HG03432 (cell line): ENCODE measurements around the gene COL23A1.

Experiments used
- ATAC-seq: cut with Tn5 transposase; IDR thresholded peaks from one replicate; pipeline ENCODE4 v1.9.1; 2021; ENCODE audit warnings: mild to moderate bottlenecking, moderate library complexity; ENCODE audit not compliant: unreplicated experiment

COL23A1 gene

DNA sequence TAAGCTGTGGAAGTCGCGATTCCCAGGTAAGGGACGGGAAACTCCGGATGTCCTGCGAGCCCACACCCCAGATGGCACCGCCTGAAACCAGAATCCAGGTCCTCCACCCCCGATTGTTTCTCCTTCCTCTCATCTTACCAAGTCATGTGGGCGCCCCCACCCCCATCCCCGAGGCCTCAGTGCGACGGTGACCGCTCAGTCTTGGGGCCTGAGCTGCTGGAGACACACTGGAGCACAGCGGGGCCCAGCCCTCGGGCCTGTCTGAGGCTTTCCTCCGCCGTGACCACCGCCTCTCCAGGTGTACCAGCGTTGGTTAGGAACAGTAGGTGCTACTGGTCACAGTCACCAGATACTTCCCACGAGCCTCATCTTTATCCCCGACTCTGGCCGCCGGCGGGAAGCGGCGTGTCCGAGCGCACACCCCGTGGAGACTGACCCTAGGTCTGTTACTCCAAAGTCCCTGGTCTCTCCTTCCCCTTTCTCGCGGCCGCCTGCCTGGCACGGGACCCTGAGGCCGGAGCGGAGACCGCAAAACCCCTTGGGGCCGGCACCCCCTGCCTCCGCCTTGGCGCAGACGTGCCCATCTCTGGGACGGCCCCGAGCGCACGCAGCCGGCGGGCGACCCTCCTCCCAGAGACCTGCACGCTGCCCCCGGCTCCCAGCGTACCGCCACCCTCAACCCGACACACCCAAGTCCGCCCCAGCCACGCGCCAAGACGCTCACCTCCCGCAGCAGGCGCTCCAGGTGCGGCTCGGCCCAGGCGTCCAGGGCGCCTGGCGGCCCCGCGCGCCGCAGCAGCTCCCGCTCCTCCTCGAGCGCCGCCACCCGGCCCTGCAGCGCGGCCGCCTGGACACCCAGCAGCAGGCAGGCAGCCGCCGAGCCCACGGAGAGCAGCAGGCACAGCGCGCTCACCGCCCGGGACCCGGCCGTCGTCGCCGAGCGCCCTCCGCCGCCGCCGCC lies 733 bp downstream of the COL23A1 start:
- no peak for ATAC-seq

DNA sequence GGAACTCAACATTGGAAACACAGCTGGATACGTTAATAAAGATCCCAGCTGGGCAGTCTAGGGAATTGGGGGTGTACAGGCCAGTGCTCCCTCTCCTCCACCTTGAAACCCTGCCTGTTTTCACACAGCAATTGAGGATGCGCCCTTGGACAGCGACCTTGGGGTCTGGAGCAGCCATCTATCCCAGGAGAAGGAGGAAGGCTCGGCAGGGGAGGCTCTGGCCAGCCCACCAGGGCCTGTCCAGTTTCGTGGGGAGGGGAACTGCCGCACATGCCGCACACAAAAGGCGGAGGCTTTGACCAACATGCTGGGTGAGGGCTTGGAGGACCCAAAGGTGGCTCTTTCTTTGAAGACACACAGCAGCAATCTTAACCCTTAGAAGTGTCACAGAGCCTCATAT lies 1.4 kb downstream of the COL23A1 start:
- ATAC-seq = no peak

DNA sequence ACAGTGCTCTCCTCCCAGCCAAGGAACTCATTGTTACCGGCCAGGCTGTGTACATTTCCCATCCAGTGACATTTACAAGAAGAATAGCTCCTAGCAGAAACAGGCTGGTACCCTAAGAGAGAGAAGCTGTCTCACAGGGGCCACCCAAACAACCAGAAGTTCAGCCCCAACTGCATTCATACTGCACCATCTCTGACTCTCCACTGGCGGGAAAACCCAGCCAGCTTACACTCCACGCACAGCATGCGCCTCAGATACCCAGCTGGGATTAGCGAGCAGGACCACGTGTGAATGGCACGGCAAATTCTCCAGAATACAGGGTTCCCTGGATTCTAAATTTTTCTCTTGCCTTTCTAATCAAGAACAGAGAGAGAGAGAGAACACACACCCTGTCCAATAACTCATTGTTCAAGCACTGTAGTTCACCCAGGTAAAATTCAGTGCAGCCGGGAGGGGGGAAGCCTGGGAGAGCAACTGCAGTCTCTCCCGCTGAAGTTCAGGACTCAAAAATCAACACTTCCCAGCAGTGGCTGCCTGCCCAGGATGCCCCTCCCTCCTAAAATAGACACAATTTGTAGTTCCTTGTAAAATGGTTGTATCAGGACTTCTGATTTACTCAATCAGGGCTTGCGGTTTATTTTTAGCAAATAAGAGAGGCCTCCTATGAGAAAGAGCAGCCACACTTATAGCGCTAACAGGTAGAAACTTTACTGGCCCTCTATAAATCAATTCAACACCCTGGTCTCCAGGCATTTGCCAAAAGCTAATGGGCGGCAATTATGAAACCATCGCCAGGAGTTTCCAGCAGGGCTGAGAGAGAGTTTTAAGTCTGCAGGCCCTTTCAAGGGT lies 2.2 kb downstream of the COL23A1 start:
- ATAC-seq = no peak

DNA sequence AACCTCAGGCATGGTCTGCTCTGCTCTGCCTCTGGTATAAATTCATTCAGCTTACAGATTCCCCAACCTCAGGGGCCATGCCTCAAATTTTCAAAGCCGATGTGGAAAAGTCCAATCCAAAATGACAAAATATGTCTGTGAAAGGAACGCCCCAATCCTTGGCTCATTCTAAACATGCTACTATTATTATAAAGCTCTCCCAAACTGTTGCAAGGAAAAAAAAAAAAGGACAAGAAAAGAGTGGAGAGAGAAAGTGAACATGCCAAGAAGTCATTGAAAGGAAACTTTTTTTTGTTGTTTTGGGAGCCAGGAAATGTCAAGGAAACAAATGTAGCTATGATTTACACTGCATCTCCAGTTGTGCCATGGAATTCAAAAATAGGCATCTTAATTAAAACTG lies 3.8 kb downstream of the COL23A1 start:
- ATAC-seq = no peak

DNA sequence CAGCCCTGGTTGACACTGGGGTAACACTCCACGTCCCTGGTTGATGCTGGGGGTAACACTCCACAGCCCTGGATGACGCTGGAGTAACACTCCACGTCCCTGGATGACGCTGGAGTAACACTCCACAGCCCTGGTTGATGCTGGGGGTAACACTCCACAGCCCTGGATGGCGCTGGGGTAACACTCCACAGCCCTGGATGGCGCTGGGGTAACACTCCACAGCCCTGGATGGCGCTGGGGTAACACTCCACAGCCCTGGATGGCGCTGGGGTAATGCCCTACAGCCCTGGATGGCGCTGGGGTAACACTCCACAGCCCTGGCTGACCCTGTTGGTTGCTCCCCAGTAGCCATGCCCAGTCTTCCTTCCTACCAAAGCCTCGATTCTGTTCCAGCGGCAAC lies 4.8 kb downstream of the COL23A1 start:
- ATAC-seq = peak; percentile 81

DNA sequence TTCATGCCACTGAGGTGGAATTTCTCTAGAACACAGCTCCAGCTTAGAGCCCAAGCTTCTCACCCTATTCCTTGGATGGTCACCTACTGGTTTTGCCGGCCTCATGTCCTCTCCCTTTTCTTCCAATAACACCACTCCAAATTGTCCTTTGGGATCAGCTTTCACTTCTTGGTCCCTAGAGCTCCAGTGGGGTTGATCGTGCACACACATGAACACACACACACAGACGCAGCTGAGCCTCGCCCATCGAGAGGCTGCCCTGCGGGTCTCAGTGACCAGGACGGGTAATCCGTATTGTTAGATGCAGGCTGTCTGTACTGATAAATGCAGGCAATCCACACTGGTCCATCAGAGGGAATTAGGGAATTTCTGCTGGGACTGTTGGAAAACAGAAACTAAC lies 6.9 kb downstream of the COL23A1 start:
- no peak for ATAC-seq

DNA sequence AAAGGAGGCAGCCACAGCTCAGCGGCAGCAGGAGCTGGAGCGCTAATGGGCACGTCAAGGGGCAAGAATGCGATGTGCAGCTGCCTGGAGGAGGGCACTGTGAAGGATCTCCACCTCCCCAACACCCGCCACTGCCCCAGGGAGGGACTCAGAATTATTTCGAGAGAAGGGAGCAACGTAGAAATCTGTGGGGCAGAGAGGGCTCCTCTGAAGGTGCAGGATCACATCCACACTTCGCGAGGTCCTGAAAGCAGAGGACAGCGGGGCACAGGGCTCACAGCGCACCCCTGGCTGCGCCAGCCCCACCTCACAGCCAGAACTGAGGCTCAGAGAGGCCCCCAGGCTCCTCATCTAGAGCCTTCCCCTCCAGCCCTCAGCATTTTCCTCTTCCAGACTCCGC lies 7.9 kb downstream of the COL23A1 start:
- no peak for ATAC-seq

DNA sequence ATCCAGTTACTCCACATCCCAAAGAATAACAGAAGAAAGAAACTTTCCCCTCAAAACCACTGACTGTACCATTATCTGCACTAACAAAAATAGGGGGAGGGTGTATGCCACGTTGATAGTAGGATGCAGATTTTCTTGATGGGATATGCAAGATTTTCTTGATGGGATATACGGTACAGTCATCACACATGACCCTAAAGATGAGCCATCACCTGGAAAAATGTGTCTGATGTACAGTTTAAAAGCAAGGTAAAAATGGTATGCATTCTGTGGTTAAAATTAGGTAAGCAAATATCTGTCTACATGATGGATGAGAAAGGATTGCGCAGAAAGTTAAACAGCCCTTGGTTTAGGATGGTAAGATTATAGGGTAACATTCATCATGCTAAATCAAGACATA lies 8.6 kb downstream of the COL23A1 start:
- ATAC-seq = no peak

DNA sequence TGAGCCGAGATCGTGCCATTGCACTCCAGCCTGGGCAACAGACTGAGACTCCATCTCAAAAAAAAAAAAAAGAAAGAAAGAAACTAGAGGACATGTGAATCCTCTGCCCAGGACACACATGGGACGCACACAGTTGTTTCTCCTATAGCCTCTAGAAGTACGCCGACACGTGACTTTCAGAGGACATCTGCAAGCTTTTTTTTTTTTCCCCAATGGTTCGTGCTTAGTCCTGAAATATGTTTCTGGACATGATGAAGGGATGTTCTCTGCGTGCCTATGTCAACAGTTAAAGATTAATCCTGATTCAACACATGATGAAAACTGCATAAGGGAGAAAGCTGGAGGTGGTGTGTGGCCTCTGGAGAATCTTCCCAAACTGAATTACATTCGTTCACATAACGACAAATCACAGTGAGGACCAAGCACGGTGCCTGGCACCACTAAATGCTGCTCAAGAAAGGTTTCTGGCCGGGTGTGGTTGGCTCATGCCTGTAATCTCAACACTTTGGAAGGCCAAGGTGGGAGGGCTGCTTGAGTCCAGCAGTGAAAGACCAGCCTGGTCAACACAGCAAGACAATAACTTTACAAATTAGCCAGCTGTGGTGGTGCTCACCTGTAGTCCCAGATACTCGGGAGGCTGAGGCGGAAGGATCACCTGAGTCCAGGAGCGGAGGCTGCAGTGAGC lies 9.8 kb downstream of the COL23A1 start:
- ATAC-seq = no peak

DNA sequence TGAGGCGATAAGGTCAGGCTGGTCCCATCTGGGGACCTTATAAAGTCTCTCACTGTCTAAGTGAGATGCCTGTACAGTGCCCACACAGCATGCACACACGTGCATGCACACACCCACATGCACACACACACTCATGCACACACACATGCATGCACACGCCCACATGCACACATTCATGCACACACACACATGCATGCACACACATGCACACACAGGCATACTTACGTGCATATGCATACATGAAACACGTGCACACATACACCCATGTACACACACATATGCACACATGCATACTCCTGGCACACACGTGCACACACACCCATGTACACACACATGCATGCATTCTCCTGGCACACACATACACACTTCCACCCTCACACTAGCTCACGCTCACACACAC lies 12.2 kb downstream of the COL23A1 start:
- ATAC-seq = no peak

DNA sequence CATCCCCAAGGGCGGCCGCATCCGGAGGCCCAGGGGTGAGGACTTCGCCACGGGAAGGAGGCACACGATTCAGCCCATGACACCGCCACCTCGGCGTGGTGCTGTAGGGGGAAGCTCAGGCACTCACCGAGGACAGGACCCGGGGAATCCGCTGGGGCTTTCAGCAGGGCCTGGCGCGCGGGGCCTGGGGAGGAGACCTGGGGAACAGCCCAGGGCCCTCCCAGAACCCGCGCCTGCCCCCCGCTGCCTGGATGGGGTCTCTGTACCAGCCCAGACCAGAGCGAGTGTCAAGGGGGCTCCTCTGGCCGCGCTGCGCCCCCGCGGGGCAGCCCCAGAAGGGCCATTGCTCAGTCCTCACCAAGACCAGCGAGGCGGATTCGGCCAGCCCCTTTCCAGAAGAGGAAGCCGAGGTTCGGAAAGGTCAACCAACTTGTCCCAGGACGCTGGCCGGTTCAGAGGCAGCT lies 12.8 kb downstream of the COL23A1 start:
- no peak for ATAC-seq

DNA sequence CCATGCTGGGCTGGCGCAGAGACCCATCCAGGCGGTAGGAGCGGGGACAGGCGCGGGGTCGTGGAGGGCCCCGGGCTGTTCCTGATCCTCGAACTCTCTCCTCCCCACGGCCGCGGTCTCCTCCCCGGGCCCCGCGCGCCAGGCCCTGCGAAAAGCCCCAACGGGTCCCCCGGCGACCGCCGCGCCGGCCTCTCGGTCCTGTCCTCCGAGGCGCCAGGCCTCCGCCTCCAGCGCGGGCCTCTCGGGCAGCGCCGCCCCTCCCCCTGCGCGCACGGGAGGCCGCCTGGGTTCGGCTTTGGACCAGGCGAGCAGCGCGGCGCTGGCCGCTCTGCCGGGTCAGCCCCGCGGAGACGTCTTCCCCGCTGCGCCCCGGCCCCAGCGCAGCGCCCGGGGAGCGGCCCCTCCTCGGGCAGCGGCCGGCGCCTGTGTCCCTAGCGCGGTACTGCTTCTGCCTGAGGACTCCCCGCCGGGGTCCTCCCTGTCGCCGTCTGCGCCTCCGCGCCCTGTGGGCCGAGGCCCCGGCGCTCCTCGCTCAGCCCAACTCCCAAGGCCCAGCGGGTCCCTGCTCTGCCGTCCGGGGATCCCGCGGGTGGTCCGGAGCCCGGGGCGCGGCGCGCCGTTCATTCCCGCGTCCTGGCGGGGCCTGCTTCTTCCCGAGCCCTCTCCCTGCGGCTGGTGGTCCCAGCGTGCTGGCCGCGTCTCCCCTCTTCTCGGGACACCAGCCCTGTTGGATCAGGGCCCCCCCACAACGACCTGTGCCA lies 13.4 kb downstream of the COL23A1 start:
- no peak for ATAC-seq

DNA sequence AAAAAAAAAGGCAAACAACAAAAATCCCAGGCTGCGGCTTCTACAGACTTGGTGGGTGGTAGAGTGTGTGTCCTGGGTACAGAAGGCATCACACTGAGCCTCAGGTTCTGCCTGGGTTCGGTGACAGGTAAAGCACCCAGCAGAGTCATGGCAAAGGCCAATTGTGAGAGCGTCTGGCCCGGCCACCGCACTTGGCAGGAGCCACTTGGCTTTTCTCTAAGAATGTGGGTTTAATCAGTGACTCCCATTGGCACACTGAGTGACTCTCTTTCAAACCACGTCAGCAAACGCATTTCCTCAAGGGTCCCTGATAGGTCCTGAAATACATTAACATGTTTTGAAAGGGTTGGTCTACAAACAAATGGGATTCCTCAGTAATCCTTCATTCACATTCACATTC lies 17.0 kb downstream of the COL23A1 start:
- ATAC-seq = no peak

DNA sequence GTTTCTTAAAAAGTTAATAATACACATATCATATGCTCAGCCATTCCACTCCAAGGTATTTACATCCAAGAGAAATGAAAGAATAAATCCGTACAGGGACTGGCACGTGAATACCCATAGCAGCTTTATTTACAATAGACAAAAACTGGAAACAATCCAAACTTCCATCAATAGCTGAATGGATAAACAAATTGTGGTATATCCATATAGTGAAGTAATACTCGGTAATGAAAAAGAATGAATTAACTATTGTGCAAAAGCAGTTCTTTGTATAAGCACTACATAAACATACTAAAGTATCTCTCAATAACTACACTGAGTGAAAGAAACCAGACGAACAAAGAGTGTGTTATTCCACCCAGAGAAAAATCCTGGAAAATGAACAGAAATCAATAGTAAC lies 17.6 kb downstream of the COL23A1 start:
- no peak for ATAC-seq

DNA sequence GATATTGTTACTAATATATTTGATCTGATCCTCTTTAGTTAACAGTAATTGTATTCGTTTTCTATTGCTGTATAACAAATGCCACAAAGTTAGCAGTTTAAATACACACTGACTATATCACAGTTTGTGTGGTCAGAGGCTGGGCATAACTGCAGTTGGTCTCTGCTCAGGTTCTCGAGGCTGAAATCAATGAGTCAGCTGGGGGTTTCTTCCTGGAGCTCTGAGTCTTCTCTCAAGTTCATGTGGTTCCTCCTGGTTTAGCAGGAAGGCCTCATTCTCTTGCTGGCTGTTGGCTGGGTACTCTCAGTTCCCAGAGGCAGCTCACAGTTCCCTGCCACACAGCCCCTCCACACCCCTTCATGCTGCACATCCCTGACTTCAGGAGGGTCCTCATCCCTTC lies 20.7 kb downstream of the COL23A1 start:
- ATAC-seq = no peak

DNA sequence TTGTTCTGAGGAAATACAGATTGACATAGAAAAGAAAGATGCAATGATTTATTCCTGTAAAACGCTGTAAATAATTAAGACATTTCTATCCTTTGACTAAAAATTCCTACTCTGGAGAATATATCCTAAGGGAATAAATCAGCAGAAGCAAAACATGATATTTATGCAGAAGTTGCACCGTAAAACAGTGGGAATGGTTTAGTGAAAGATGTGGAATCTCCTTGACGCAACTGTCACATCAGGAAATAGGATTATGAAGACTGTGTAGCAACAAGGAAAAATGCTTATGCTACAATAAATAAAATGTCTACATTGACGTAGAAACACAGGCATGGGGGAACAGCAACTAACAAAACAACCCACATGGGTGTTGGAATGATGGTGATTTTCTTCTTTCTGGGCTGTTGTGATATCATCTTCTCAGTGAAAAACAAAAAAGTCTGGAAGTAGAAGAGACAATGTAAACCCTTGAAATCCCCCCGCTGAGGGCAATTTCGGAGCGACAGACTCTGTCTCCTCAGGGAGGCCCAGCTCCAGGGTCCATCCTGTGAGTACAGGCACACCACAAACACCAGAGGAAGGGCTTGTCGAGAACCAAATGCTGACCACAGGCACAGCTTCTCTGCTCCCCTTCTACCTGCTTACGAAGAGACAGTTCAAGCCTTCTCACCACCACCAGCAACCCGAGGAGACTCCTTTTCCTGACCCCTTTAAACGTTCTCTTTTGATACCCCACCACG lies 25.2 kb downstream of the COL23A1 start:
- ATAC-seq = no peak

DNA sequence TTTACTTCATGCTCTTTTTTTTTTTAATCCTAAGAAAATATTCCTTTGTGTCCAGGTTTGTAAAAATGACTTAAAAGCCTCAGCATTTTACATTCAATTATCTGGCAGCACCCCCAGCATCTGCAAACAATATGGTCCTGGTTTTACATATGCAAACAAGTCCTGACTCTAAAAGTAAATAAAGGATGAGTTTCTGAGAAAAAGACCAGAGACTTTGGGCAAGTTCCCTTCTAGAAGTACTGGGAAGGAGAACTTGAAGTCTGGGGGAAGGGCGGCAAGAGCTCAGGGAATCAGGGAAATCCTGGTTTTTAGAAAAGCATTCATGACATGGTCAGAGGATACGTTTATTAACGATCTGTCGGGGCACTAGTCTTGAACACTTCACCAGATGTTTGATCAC lies 25.8 kb downstream of the COL23A1 start:
- no peak for ATAC-seq

DNA sequence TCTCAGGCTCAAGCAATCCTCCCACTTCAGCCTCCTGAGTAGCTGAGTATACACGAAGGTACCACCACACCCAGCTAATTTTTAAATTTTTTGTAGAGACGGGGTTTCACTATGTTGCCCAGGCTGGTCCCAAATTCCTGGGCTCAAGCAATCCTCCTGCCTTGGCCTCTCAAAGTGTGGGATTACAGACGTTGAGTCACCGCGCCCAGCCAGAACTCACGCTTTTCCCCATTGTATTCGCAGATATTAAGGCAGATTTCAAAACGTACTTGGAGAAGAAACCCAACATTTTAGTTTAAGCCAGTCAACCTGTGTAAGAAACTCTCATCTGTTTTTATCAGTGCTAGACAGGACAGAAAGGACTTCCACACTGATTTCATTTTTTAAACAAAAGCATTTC lies 26.6 kb downstream of the COL23A1 start:
- no peak for ATAC-seq

DNA sequence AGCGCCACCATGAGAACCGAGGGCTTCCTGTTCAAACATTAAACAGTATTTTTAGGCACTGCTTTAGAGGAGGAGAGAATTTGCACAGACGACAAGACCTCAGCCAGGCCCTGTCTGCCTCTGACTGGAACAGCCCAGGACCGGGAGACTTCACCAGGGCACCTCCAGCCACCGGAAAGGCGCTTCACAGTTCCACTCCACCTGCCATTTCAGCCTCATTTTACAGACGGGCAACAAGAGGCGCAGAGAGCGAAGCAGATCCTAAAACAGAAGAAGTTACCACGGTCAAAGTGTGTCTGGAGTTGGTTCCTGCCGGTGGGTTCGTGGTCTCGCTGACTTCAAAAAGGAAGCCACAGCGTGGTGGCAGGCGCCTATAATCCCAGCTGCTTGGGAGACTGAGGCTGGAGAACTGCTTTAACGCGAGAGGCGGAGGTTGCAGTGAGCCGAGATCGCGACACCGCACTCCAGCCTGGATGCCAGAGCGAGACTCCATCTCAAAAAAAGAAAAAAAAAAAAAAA lies 28.4 kb downstream of the COL23A1 start:
- ATAC-seq = no peak

DNA sequence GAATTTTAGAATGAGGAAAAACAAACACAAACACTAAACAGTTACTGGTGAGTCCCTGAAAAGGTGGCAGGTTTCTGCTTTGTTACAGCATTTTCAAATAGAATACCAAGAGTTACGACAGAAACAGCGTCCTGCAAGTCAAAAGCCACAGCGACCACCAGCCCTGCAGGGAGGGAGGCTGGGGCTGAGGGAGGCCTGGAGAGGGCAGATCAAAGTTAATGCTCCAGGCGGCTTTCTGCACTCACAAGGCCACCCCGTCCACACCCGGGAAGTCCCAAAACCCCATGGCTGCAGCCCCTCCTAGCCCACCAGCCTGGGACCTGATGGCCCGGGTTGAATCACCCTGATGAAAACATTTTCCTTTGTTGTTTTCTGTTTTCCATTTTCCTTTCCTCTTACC lies 29.3 kb downstream of the COL23A1 start:
- ATAC-seq = no peak
